Occipital lobe (tissue), 2 donors: ENCODE results near the gene KDM1B. TPM values are rescaled to one million over a fixed set of nuclear protein-coding genes. Genes with fewer than 3 reads are reported as not detected.
"Not testable (repeated sequence)": the region's sequence is repeated elsewhere in the genome, so short reads cannot be mapped to it uniquely, and the experiment has no call there.

Experiments used
- DNase-seq: peaks from one replicate; lab custom pipeline; 2025; lab: John Stamatoyannopoulos, UW
- total RNA-seq: library from RNA; depleted of rRNA; stranded (reverse); fragments of >200 nt; gene quantifications from one replicate; pipeline ENCODE4 v1.2.3, GENCODE V29; 2014

The KDM1B gene
- total RNA-seq, 1 donor from 2014 or later: 47.4 TPM

- DNase-seq: no peak
Measured at GRCh38 chr6:18148304-18149025, 6.8 kb upstream of the KDM1B start.

GRCh38 chr6:18151391-18151790 is 3.8 kb upstream of the KDM1B start:
- not testable (repeated sequence) for DNase-seq

GRCh38 chr6:18151801-18152200 is 3.4 kb upstream of the KDM1B start:
- DNase-seq: no peak

- DNase-seq: no peak
Measured at GRCh38 chr6:18153311-18153703, 1.9 kb upstream of the KDM1B start.

DNA sequence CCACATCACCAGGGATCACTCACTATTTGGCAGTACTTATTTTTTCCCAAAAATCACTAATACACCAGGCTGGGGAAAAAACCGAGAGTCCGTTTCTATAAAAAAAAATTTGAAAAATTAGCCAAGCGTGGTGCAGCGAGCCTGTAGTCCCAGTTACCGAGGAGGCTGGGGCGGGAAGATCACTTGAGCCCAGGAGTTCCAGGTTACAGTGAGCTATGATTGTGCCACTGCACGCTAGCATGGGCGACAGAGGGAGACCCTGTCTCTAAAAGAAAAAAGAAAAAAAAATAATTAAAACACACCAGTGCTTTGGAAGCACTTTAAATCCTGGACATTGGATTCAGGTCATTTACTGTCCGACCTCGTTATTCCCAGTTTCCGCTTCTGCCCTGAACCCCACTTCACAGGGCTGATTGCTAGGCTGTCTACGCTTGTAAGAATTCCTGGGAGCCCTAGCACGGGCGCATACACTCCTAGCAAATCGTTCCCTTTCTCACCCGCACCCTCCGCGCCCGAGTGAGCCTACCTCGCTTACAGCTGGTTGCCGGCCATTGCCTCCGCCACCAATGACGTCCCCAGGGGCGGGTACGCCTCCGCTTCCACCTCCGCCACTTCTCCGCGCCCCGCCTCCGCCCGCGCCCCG is 594 bp upstream of the KDM1B start, which contains the start of gene TPMT:
TSS of gene TPMT (minus strand) at position 571 of the 643 bp plus-strand sequence. CDS start 5,950 bp downstream, outside the sequence.
- no peak for DNase-seq

DNA sequence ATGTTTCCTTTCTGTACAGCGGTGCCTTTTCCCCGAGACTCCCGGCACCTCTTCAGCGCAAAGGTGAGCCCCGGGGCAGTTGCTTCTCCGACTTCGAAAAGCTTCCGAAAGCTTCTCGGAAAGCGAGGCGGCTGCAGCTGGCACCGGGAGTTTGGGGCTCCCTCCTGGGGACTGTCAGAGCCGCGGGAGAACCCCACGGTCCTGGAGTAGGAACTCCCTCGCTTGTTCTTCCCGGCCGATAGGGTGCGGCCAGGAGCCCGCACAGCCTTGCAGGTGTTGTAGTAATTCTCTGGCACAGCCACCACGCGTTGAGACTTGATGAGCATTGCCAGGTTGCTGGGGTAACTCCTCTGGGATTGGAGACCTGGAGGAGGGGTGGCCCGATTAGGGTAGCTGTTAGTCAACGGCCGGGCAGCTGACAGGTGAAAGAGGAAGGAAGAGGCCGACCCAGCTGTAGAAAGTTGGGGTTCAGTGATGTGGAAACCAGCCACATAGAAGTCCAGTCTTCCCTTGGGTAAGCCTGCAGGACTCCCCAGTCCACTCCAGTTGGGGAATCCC is 721 bp downstream of the KDM1B start:
- DNase-seq: peak; percentile 51

DNA sequence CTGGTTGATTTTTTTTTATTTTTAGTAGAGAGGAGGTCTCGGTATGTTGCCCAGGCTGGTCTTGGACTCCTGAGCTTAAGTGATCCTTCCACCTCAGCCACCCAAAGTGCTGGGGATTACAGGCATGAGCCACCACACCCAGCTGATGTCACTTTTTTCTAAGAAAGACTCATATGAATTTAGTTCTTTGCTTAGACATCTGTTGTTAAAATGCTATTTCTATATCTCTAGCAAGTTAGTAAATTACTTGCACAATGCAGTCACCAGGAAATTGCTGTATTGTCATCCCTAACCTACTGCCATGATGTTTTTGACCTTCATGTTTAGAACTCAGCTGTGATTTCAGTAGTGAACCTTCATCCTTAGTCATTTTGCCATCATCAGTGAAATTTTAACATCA is 5.7 kb downstream of the KDM1B start:
- no peak for DNase-seq

DNA sequence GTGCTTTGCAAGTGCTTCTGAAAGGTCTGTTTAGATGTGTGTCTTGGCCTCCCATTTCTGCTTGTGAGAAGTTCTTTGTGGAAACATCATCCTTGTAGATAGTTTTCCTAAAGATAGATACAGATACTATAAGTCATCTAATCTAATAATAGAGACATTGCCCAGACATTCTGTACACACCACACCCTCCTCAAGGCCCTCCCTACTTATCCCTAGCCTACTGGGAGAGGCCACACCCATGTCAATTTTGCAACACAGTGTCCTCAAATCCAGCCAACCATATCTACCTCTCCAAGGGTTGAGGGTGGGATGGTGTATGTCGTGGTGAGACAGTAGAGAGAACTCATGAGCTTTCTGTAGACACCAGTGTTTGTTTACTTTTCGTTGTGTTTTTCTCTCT is 6.2 kb downstream of the KDM1B start:
- no peak for DNase-seq

- no peak for DNase-seq
Measured at GRCh38 chr6:18162401-18162800, 7.2 kb downstream of the KDM1B start.

- DNase-seq: no peak
Measured at GRCh38 chr6:18165751-18166150, 10.5 kb downstream of the KDM1B start.

- DNase-seq: no peak
Measured at GRCh38 chr6:18166312-18167036, 11.3 kb downstream of the KDM1B start.

DNA sequence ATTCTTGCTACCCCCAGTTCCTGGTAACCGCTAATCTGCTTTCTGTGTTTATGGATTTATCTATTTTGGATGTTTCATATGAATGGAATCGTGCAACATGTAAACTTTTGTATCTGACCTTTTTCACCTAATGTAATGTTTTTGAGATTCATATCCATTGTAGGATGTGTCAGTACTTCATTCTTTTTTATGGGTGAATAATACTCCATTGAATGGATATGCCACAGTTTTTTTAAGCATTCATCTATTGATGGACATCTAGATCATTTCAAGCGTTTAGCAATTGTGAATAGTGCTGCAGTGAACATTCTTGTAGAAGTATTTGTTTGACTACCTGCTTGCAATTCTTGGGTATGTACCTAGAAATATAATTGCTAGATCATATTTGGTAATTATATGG is 13.0 kb downstream of the KDM1B start:
- DNase-seq: no peak

GRCh38 chr6:18171871-18172270 is 16.6 kb downstream of the KDM1B start:
- no peak for DNase-seq

DNA sequence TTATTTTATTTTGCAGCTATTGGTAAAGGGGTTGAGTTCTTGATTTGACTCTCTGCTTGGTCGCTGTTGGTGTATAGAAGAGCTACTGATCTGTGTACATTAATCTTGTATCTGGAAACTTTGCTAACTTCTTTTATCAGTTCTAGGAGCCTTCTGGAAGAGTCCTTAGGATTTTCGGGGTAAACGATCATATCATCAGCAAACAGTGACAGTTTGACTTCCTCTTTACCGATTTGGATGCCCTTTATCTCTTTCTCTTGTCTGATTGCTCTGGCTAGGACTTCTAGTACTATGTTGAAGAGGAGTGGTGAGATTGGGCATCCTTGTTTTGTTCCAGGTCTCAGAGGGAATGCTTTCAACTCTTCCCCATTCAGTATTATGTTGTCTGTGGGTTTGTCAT is 21.0 kb downstream of the KDM1B start:
- not testable (repeated sequence) for DNase-seq

DNA sequence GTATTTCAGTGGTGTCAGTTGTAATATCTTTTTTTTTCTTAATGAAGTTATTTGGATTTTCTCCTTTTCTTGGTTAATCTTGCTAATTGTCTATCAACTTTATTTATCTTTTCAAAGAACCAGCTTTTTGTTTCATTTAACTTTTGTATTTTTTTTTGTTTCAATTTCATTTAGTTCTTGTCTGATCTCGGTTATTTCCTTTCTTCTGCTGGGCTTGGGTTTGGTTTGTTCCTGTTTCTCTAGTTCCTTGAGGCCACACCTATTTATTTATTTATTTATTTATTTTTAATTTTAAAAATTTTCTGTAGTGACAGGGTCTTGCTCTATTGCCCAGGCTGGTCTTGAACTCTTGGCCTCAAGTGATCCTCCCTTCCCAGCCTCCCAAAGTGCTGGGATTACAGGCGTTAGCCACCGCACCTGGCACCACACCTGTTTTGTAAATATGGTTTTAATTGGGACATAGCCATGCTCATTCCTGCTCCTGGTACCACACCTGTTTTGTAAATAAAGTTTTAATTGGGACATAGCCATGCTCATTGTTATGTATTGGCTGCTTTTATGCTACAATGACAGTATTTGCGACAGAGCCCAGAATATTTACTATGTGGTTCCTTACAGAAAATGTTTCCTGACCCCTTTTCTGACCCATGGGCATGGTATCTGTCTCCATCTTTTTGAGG is 22.2 kb downstream of the KDM1B start:
- no peak for DNase-seq

GRCh38 chr6:18178960-18179615 is 23.9 kb downstream of the KDM1B start:
- no peak for DNase-seq

- no peak for DNase-seq
Measured at GRCh38 chr6:18179770-18180356, 24.6 kb downstream of the KDM1B start.

DNA sequence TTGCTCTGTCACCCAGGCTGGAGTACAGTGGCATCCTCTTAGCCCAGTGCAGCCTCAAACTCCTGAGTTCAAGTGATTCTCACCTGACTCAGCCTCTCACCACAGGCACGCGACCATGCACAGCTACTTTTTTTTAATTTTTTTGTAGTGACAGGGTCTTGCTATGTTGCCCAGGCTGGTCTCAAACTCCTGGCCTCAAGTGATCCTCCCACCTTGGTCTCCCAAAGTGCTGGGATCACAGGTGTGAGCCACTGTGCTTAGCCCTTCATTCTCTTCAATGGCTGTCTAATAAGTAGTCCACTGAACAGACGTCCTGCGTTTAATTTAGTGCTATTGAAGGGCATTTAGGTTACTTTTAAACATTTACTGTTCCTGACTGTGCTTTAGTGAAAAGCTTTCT is 27.3 kb downstream of the KDM1B start:
- DNase-seq: no peak

- DNase-seq: no peak
Measured at GRCh38 chr6:18183766-18184165, 28.5 kb downstream of the KDM1B start.

DNA sequence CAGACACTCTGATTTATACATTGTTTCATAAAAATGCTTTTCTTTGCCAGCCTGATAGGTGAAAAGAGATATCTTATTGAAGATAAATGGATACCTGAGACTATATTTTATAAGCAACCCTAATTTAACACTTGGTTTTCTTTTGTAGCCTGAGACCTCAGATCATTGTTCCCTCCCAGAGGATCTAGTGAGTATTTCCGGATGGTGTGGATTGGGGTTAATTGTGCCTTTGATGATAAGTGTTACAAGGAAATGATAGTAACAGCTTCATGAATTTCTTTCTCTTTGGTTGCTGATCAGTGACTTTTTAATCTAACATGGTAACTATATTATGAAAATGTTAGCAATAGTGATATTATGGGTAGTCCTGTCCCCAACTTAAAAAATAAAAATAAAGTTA is 30.4 kb downstream of the KDM1B start:
- DNase-seq: no peak

- no peak for DNase-seq
Measured at GRCh38 chr6:18186033-18186432, 30.8 kb downstream of the KDM1B start.
